Breast epithelium (tissue), 3 donors: Measurements from ENCODE around the gene RAB21.

Experiments
- CTCF ChIP-seq, 3 donors: fragments of 450-650 bp; IDR thresholded peaks; one replicate each; pipeline ENCODE4 v1.5.1; 2016 to 2017; ENCODE audit warnings: antibody characterized with exemption in 3 of 3, mild to moderate bottlenecking in 3 of 3, moderate library complexity in 3 of 3
- POLR2A ChIP-seq: fragments of 450-650 bp; IDR thresholded peaks from one replicate; pipeline ENCODE4 v1.6.1; 2016; ENCODE audit warnings: antibody characterized with exemption, mild to moderate bottlenecking, moderate library complexity
- POLR2AphosphoS5 ChIP-seq, 3 donors: sonication (generic); formaldehyde crosslinking; IDR thresholded peaks; one replicate each; pipeline ENCODE4 v1.6.1; 2017; ENCODE audit warnings: antibody characterized with exemption in 3 of 3

GRCh38 chr12:71710276-71711125, 44.2 kb upstream of the RAB21 start:
- TF ChIP-seq CTCF (IDR thresholded peaks at IDR 0.05) (no peak), POLR2AphosphoS5 (IDR thresholded peaks at IDR 0.05) (no peak), POLR2A (no peak)
